Common myeloid progenitor, CD34-positive (primary cell): ENCODE data around the gene SIDT2.
"Not testable (repeated sequence)": the region's sequence is repeated elsewhere in the genome, so short reads cannot be mapped to it uniquely, and the experiment has no call there.

Source experiments
- CTCF ChIA-PET: fragments of 350-600 bp; sonication (Branson Sonifier 250); formaldehyde crosslinking; loops from one replicate; lab custom pipeline; 2021; ENCODE audit warnings: antibody characterized with exemption; lab: Charles Lee
- POLR2A ChIA-PET: fragments of 350-600 bp; sonication (Branson Sonifier 250); formaldehyde crosslinking; loops from one replicate; lab custom pipeline; 2021; ENCODE audit warnings: antibody characterized with exemption; lab: Charles Lee
- DNase-seq, 3 donors: peaks; one replicate each; pipeline versions ENCODE4 v3.0.0 to v3.0.0-alpha.2; 2013
- H3K27ac ChIP-seq, 2 experiments: 1 replicate in 1 of 2; 2 replicates in 1 of 2; pipeline ENCODE4 v1.7.0; 2013; ENCODE audit warnings: inconsistent platforms in 2 of 2, low read length in 2 of 2, mild to moderate bottlenecking in 2 of 2, low read depth in 1 of 2, moderate library complexity in 1 of 2; ENCODE audit not compliant: severe bottlenecking in 2 of 2, insufficient read depth in 1 of 2, poor library complexity in 1 of 2
- H3K27me3 ChIP-seq, 5 experiments: replicated peaks in 2 of 5; 1 replicate in 3 of 5; 2 replicates in 2 of 5; pipeline versions ENCODE4 v1.6.1 to v1.7.0; 2013; ENCODE audit warnings: low read length in 4 of 5, mild to moderate bottlenecking in 2 of 5, moderate library complexity in 2 of 5, inconsistent platforms in 1 of 5; ENCODE audit not compliant: insufficient read depth in 5 of 5, control insufficient read depth in 4 of 5
- H3K36me3 ChIP-seq, 4 experiments: 1 replicate in 2 of 4; 2 replicates in 2 of 4; pipeline versions ENCODE4 v1.6.1 to v1.7.0; 2013; ENCODE audit warnings: low read length in 3 of 4, control low read depth in 1 of 4, mild to moderate bottlenecking in 1 of 4; ENCODE audit not compliant: control insufficient read depth in 4 of 4, insufficient read depth in 4 of 4
- H3K4me1 ChIP-seq, 4 experiments: 1 replicate in 3 of 4; 2 replicates in 1 of 4; pipeline versions ENCODE4 v1.6.1 to v1.7.1; 2013; ENCODE audit warnings: low read length in 3 of 4, mild to moderate bottlenecking in 3 of 4, control low read depth in 1 of 4, inconsistent platforms in 1 of 4, moderate library complexity in 1 of 4; ENCODE audit not compliant: control insufficient read depth in 4 of 4, insufficient read depth in 4 of 4; ENCODE audit errors: control extremely low read depth in 1 of 4
- H3K4me3 ChIP-seq, 7 experiments: 1 replicate in 4 of 7; 2 replicates in 3 of 7; pipeline versions ENCODE4 v1.5.1 to v1.7.0; 2013; ENCODE audit warnings: mild to moderate bottlenecking in 7 of 7, low read length in 6 of 7, moderate library complexity in 6 of 7, inconsistent platforms in 2 of 7, low read depth in 2 of 7, control low read depth in 1 of 7; ENCODE audit not compliant: insufficient read depth in 4 of 7, control insufficient read depth in 1 of 7; ENCODE audit errors: extremely low read depth in 1 of 7
- H3K9me3 ChIP-seq, 5 experiments: 1 replicate in 4 of 5; 2 replicates in 1 of 5; pipeline versions ENCODE4 v1.6.1 to v1.7.1; 2013; ENCODE audit warnings: low read length in 4 of 5, mild to moderate bottlenecking in 2 of 5, inconsistent platforms in 1 of 5, low read depth in 1 of 5, moderate library complexity in 1 of 5; ENCODE audit not compliant: control insufficient read depth in 4 of 5, insufficient read depth in 2 of 5; ENCODE audit errors: control extremely low read depth in 1 of 5
- WGBS: methylation state at CpG from one replicate; pipeline ENCODE4 v1.1.5; 2013; ENCODE audit not compliant: insufficient coverage; 5-methylcytosine and 5-hydroxymethylcytosine counted together

Gene SIDT2

DNA sequence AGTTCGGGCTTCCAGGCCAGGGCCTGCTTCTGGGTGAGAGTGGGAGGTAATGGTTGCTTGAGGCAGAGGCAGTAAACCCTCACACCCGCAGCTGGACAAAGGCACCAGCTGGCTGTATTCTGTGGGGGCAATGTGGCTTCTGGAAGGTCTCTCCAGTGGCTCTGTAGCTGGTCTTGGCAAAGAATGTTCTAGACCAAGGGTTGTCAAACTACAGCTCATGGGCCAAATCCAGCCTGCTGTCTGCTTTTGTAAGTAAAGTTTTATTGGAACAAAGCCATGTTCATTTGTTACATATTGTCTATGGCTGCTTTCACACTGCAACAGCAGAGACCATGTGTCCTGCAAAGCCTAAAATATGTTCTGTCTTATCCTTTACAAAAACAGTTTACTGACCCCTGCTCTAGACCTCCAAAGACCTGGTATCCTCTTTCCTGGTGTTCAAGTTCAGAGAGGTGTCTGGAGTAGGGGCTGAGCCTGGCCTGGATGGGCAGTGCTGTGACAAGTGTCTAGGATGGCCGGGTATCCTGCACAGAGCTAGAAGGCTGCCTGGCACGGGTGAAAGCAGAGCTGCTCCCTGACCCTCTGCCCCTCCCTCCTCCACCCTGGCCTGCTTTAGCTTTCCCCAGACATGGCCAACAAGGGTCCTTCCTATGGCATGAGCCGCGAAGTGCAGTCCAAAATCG, 24.0 kb downstream of the SIDT2 start:
- no peak for DNase-seq
- no peak overlapping the region for H3K27ac ChIP-seq

DNA sequence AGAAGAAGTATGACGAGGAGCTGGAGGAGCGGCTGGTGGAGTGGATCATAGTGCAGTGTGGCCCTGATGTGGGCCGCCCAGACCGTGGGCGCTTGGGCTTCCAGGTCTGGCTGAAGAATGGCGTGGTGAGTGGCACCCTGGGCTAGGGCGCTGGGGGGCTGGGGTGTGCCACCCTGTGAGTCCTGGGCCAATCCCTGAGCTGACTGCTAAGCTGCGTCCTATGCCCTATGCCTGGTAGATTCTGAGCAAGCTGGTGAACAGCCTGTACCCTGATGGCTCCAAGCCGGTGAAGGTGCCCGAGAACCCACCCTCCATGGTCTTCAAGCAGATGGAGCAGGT, 24.5 kb downstream of the SIDT2 start:
- no peak overlapping the region for H3K27ac ChIP-seq
- WGBS = 96% methylated on average over 8 of the region's 10 CpGs
- ChIA-PET POLR2A (no interaction called here), CTCF (interaction anchor here (0.9 to 2.9 kb wide), 4 partner anchors 22 to 31 kb away, joined by 3 to 7 read pairs (median 4); partner anchors contain the start of gene SIDT2)
- DNase-seq = no peak
- H3K27me3 ChIP-seq = no peaks in the 10 kb centered on the region
- H3K36me3 ChIP-seq = peaks cover 0 to 18% (median 11%) of the 10 kb centered on the region in 4 experiments
- no peaks in the 10 kb centered on the region for H3K9me3 ChIP-seq
- peaks cover 0 to 7% (median 2%) of the 10 kb centered on the region in 4 experiments for H3K4me1 ChIP-seq
- no peak overlapping the region for H3K4me3 ChIP-seq

More for the DNA sequence above, 24.0 kb downstream of the SIDT2 start:
- Histone ChIP-seq H3K4me1 (peaks cover 0 to 7% (median 2%) of the 10 kb centered on the region in 4 experiments), H3K27me3 (no peaks in the 10 kb centered on the region), H3K36me3 (peaks cover 0 to 18% (median 11%) of the 10 kb centered on the region in 4 experiments), H3K4me3 (no peak overlapping the region), H3K9me3 (no peaks in the 10 kb centered on the region)
- 100% methylated on average over 4 of the region's 7 CpGs for WGBS
- ChIA-PET POLR2A (no interaction called here), CTCF (interaction anchor here (0.9 to 2.9 kb wide), 4 partner anchors 21 to 30 kb away, joined by 3 to 7 read pairs (median 4); partner anchors contain the start of gene SIDT2)

DNA sequence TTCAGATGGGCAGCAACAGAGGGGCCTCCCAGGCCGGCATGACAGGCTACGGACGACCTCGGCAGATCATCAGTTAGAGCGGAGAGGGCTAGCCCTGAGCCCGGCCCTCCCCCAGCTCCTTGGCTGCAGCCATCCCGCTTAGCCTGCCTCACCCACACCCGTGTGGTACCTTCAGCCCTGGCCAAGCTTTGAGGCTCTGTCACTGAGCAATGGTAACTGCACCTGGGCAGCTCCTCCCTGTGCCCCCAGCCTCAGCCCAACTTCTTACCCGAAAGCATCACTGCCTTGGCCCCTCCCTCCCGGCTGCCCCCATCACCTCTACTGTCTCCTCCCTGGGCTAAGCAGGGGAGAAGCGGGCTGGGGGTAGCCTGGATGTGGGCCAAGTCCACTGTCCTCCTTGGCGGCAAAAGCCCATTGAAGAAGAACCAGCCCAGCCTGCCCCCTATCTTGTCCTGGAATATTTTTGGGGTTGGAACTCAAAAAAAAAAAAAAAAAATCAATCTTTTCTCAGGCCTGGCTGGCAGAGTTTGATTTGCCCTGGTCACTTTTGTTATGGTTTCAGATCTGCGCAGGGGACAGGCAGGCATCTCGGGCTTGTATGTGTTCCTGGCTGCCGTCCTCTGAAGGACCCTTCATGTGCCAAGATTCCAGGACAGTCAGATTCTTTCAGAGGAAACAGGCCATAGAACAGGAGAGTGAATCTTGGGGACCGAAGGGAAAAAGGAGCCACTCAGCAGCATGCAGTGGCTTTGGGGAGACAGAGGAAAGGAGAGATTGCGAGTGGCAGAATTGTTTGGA, 25.9 kb downstream of the SIDT2 start:
- CTCF ChIA-PET = interaction anchor here (0.7 to 1.2 kb wide), 2 partner anchors 16 to 23 kb away, joined by 3 read pairs; no protein-coding TSS in a partner anchor
- no peaks in the 10 kb centered on the region for H3K27me3 ChIP-seq
- peaks cover 0 to 18% (median 11%) of the 10 kb centered on the region in 4 experiments for H3K36me3 ChIP-seq
- H3K27ac ChIP-seq = no peak overlapping the region
- WGBS = 96% methylated on average over 15 of the region's 17 CpGs
- H3K9me3 ChIP-seq = no peaks in the 10 kb centered on the region
- no peak overlapping the region for H3K4me3 ChIP-seq
- DNase-seq = no peak
- POLR2A ChIA-PET = no interaction called here
- peaks cover 0 to under 1% (median 0%) of the 10 kb centered on the region in 4 experiments for H3K4me1 ChIP-seq

DNA sequence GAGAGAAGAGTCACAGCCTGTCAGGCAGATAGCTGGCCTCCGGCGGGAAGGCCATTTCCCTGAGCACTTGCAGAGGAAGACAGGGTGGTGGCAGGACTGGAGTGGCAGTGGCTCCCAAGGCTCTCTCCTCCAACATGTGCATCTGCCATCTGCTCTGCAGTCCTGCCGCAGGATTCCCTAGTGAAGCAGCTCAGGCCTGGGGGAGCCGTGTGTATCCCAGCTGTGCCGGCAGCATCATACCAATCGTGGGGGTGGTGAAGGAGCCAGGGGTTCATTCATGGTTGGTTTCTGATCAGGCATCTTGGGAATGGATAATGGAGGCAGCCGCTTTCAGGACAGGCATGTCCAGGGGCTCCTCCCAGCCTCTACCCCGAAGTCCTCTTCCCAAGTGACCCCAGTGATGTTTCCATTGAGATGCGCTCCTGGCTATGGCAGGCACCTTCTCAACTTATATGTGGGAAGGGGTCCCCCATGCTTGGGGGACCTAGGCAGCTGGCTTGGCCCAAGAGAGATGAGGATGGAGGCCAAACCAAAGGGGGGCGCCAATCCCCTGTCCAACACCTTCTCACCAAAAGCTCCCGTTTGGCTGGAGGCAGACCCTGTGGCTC, 26.8 kb downstream of the SIDT2 start:
- CTCF ChIA-PET = interaction anchor here (1.2 kb wide), 1 partner anchor 15 kb away, joined by 3 read pairs; no protein-coding TSS in a partner anchor
- Histone ChIP-seq H3K4me3 (no peak overlapping the region), H3K9me3 (no peaks in the 10 kb centered on the region), H3K27ac (no peak overlapping the region), H3K27me3 (no peaks in the 10 kb centered on the region), H3K36me3 (peaks cover 0 to 23% (median 11%) of the 10 kb centered on the region in 4 experiments), H3K4me1 (no peaks in the 10 kb centered on the region)
- no peak for DNase-seq
- POLR2A ChIA-PET = no interaction called here
- 99% methylated on average over 7 of the region's 11 CpGs for WGBS

DNA sequence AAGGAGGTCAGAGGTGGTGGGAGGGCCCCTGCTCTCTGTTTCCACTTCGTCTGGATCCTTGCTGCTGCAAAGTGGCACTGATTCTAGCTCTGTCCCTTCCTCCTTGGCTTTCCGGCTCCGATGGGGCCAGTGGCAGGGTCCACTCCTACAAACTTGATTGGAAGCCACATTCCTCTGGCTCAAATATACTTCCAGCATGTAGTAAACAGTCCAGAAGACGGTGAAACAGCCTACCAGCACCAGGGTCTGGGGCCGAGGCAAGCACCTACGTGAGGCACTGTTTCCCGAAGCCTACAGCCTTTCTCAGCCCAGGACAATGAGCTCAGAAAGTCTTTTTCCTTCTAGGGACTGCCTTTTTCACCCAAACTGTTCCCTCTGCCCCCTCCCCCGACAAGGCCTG, 27.6 kb downstream of the SIDT2 start:
- H3K4me1 ChIP-seq, H3K27me3 ChIP-seq, H3K9me3 ChIP-seq, POLR2A ChIA-PET, H3K27ac ChIP-seq, DNase-seq, H3K4me3 ChIP-seq: not testable (repeated sequence)
- CTCF ChIA-PET = interaction anchor here (1.2 kb wide), 1 partner anchor 14 kb away, joined by 3 read pairs; no protein-coding TSS in a partner anchor
- H3K36me3 ChIP-seq = peaks cover 0 to 23% (median 11%) of the 10 kb centered on the region in 4 experiments
- 100% methylated on average over 6 of the region's 8 CpGs for WGBS

DNA sequence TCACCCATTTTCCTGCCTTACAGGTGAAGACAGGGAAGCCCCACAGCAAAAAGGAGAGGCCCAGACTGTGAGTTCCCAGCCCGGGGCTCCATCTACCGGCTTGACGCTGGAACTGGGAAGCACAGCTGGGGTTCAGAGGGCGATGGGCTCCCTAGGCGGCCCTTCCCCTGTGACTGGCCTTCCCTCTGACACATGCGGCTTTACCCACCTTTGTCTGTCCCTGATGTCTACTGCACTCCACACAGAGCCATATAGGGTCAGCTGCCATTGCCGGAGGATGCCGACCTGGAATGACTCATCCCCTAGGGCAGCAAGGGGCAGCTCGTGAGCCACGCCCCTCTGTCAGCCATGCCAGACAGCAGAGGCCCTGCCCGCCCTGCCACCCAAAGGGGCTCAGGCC, 28.3 kb downstream of the SIDT2 start:
- WGBS = no CpG with 5 or more reads among the region's 11 CpGs
- H3K36me3 ChIP-seq = peaks cover 1 to 23% (median 11%) of the 10 kb centered on the region in 4 experiments
- POLR2A ChIA-PET, DNase-seq, H3K4me1 ChIP-seq, H3K27me3 ChIP-seq, H3K4me3 ChIP-seq, CTCF ChIA-PET, H3K9me3 ChIP-seq, H3K27ac ChIP-seq: not testable (repeated sequence)
